Ramos (cell line): ENCODE results near the gene TMEM59.
"Not testable (repeated sequence)": the region's sequence is repeated elsewhere in the genome, so short reads cannot be mapped to it uniquely, and the experiment has no call there.

ENCODE experiments used
- in situ Hi-C: fragments of 300-500 bp; cut with MboI; formaldehyde crosslinking; loops from one replicate; pipeline ENCODE4 v1.14.3; 2022; ENCODE audit warnings: low sequenced_read_pairs; ENCODE audit not compliant: unreplicated experiment

TMEM59 gene

GRCh38 chr1:54014009-54014629 lies 38.9 kb downstream of the TMEM59 start:
- in situ Hi-C loops = no loop called here

GRCh38 chr1:54013393-54014008 lies 39.5 kb downstream of the TMEM59 start:
- in situ Hi-C loops = no loop called here

GRCh38 chr1:54012863-54013262 lies 40.1 kb downstream of the TMEM59 start:
- in situ Hi-C loops = no loop called here

GRCh38 chr1:54012008-54012325 lies 41.0 kb downstream of the TMEM59 start:
- in situ Hi-C loops = no loop called here

- in situ Hi-C loops = no loop called here
These were observed 41.5 kb downstream of the TMEM59 start for GRCh38 chr1:54011316-54012007.

GRCh38 chr1:54010415-54011117 lies 42.4 kb downstream of the TMEM59 start:
- in situ Hi-C loops = no loop called here

GRCh38 chr1:54009406-54009805 lies 43.6 kb downstream of the TMEM59 start:
- in situ Hi-C loops = no loop called here

- in situ Hi-C loops = no loop called here
These were observed 44.1 kb downstream of the TMEM59 start for GRCh38 chr1:54008876-54009275.

GRCh38 chr1:54007613-54008012 lies 45.4 kb downstream of the TMEM59 start:
- in situ Hi-C loops = no loop called here

GRCh38 chr1:54006508-54006907 lies 46.5 kb downstream of the TMEM59 start:
- in situ Hi-C loops = no loop called here

GRCh38 chr1:54004481-54005049 lies 48.4 kb downstream of the TMEM59 start:
- in situ Hi-C loops = no loop called here

- in situ Hi-C loops = not testable (repeated sequence)
These were observed 49.1 kb downstream of the TMEM59 start for GRCh38 chr1:54003750-54004480.

- in situ Hi-C loops = no loop called here
These were observed 49.8 kb downstream of the TMEM59 start for GRCh38 chr1:54003249-54003646.

GRCh38 chr1:54002544-54003248 lies 50.3 kb downstream of the TMEM59 start:
- in situ Hi-C loops = no loop called here

- in situ Hi-C loops = no loop called here
These were observed 51.4 kb downstream of the TMEM59 start for GRCh38 chr1:54001591-54001990.

- in situ Hi-C loops = no loop called here
These were observed 53.1 kb downstream of the TMEM59 start for GRCh38 chr1:53999920-54000319.

- in situ Hi-C loops = no loop called here
These were observed 54.8 kb downstream of the TMEM59 start for GRCh38 chr1:53998223-53998622.

GRCh38 chr1:53995683-53996082 lies 57.3 kb downstream of the TMEM59 start:
- in situ Hi-C loops = no loop called here

- in situ Hi-C loops = not testable (repeated sequence)
These were observed 58.5 kb downstream of the TMEM59 start for GRCh38 chr1:53994516-53994915.
